Endothelial cell (in vitro differentiated cells): ENCODE data around the gene PTPRJ. TPM values are rescaled to one million over a fixed set of nuclear protein-coding genes. Genes with fewer than 3 reads are reported as not detected.
"Not testable (repeated sequence)": the region's sequence is repeated elsewhere in the genome, so short reads cannot be mapped to it uniquely, and the experiment has no call there.

Experiments used
- DNase-seq: peaks from one replicate; pipeline ENCODE4 v3.0.0; 2021; ENCODE audit warnings: low spot score
- H3K27ac Mint-ChIP-seq: one replicate; pipeline ENCODE4 v1.8.0; 2021; ENCODE audit warnings: mixed read lengths, inconsistent platforms; ENCODE audit not compliant: unreplicated experiment
- H3K27me3 Mint-ChIP-seq: one replicate; pipeline ENCODE4 v1.8.0; 2021; ENCODE audit warnings: mild to moderate bottlenecking, moderate library complexity, mixed read lengths, inconsistent platforms; ENCODE audit not compliant: unreplicated experiment
- H3K36me3 Mint-ChIP-seq: one replicate; pipeline ENCODE4 v1.8.0; 2021; ENCODE audit warnings: mild to moderate bottlenecking, low read depth, mixed read lengths, inconsistent platforms; ENCODE audit not compliant: unreplicated experiment
- H3K4me1 Mint-ChIP-seq: one replicate; pipeline ENCODE4 v1.8.0; 2021; ENCODE audit warnings: mild to moderate bottlenecking, mixed read lengths, inconsistent platforms; ENCODE audit not compliant: unreplicated experiment
- H3K4me3 Mint-ChIP-seq: one replicate; pipeline ENCODE4 v1.8.0; 2021; ENCODE audit warnings: mild to moderate bottlenecking, mixed read lengths, inconsistent platforms; ENCODE audit not compliant: unreplicated experiment
- H3K9me3 Mint-ChIP-seq: one replicate; pipeline ENCODE4 v1.8.0; 2021; ENCODE audit warnings: mixed read lengths, inconsistent platforms; ENCODE audit not compliant: unreplicated experiment
- long read RNA-seq: library from polyadenylated mRNA; unstranded; transcript quantifications from one replicate; pipeline ENCODE4 v2.0.0, GENCODE V29; 2020; ENCODE audit not compliant: unreplicated experiment
- total RNA-seq: library from RNA; stranded (reverse); fragmentation: NEBNext Ultra II Directional; extraction: Animal tissue kit (Norgen Biotek cat#: 25700); gene quantifications from one replicate; pipeline ENCODE4 v1.2.1, GENCODE V29; 2021; ENCODE audit not compliant: unreplicated experiment
- TF ChIP-seq, protein P1 (sequence below): fragments of 200-600 bp; sonication (generic); IDR thresholded peaks from one replicate; pipeline ENCODE4 v1.5.0; 2021; ENCODE audit warnings: antibody characterized with exemption; ENCODE audit not compliant: unreplicated experiment

The PTPRJ gene
- 1.6 TPM for total RNA-seq
- long read RNA-seq: 0 reads

GRCh38 chr11:47980088-47980906 is at the start of gene PTPRJ:
PTPRJ (plus strand) TSS chr11:47980559; CDS start chr11:47980913, 354 bp downstream.
- TF ChIP-seq, protein P1, sequence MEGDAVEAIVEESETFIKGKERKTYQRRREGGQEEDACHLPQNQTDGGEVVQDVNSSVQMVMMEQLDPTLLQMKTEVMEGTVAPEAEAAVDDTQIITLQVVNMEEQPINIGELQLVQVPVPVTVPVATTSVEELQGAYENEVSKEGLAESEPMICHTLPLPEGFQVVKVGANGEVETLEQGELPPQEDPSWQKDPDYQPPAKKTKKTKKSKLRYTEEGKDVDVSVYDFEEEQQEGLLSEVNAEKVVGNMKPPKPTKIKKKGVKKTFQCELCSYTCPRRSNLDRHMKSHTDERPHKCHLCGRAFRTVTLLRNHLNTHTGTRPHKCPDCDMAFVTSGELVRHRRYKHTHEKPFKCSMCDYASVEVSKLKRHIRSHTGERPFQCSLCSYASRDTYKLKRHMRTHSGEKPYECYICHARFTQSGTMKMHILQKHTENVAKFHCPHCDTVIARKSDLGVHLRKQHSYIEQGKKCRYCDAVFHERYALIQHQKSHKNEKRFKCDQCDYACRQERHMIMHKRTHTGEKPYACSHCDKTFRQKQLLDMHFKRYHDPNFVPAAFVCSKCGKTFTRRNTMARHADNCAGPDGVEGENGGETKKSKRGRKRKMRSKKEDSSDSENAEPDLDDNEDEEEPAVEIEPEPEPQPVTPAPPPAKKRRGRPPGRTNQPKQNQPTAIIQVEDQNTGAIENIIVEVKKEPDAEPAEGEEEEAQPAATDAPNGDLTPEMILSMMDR: no peak
- Mint-ChIP-seq H3K9me3 (no peaks in the 10 kb centered on the region), H3K4me3 (peak within 1 kb of the TSS; percentile 64), H3K36me3 (no peaks in the 10 kb centered on the region), H3K4me1 (peaks cover 8% of the 10 kb centered on the region), H3K27ac (no peak within 1 kb of the TSS), H3K27me3 (peaks cover 23% of the 10 kb centered on the region)
- DNase-seq: peak; percentile 41

DNA sequence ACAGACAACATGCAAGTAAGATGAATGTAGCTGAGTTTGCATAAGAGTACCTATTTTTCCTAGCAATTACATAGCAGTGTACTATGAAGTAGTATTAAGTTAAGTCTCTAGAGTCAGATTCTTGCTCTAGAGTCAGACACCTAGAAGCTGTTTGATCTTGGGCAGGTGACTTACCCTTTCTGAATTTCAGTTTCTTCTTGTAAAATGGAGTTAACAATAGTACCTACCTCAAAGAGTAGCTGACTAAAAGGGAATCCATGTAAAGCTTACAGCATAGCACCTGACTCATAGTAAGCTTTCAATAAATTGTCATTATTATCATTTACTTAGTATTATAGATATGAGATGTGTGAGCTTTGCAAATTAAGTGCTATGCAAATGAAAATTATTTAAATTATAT is 47.8 kb upstream of the PTPRJ start:
- Mint-ChIP-seq H3K27me3 (peaks cover 2% of the 10 kb centered on the region), H3K4me3 (no peak overlapping the region), H3K36me3 (no peaks in the 10 kb centered on the region), H3K4me1 (no peaks in the 10 kb centered on the region), H3K27ac (no peak overlapping the region), H3K9me3 (no peaks in the 10 kb centered on the region)
- TF ChIP-seq, protein P1: no peak
- no peak for DNase-seq

GRCh38 chr11:47933797-47934196 is 46.6 kb upstream of the PTPRJ start:
- not testable (repeated sequence) for H3K9me3 Mint-ChIP-seq, H3K27ac Mint-ChIP-seq, H3K4me1 Mint-ChIP-seq, H3K36me3 Mint-ChIP-seq, DNase-seq, H3K4me3 Mint-ChIP-seq, H3K27me3 Mint-ChIP-seq

DNA sequence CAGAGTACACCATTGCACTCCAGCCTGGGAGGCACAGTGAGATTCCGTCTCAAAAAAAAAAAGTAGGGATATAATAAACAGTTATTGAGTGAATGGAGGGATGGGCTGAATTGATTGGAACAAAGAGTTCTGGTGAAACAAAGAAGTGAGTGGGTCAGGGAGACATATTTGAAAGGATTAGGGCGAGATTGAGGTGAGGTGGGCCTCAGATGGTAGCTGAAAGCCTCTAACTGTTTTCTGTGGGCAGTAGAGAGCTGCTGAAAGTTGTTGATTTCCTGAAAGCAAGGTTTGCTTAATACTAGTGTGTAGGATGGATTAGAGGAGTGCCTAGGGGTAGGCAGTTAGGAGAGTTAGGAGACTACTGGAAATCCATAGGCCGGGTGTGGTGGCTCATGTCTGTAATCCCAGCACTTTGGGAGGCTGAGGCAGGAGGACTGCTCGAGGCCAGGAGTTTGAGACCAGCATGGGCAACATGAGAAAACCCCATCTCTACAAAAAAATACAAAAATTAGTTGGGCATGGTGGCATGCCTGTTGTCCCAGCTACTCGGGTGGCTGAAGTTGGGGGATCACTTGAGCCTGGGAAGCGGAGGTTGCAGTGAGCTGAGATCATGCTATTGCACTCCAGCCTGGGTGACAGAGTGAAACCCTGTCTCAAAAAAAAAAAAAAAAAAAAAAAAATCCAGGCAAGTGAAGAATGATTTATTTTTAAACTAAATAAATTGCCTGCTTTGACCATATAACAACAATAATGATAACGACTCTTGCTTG is 41.4 kb upstream of the PTPRJ start:
- DNase-seq: no peak
- no peaks in the 10 kb centered on the region for H3K36me3 Mint-ChIP-seq
- no peak overlapping the region for H3K4me3 Mint-ChIP-seq
- H3K27ac Mint-ChIP-seq: no peak overlapping the region
- H3K4me1 Mint-ChIP-seq: peaks cover 9% of the 10 kb centered on the region
- H3K27me3 Mint-ChIP-seq: peaks cover 13% of the 10 kb centered on the region
- TF ChIP-seq, protein P1: no peak
- no peaks in the 10 kb centered on the region for H3K9me3 Mint-ChIP-seq

DNA sequence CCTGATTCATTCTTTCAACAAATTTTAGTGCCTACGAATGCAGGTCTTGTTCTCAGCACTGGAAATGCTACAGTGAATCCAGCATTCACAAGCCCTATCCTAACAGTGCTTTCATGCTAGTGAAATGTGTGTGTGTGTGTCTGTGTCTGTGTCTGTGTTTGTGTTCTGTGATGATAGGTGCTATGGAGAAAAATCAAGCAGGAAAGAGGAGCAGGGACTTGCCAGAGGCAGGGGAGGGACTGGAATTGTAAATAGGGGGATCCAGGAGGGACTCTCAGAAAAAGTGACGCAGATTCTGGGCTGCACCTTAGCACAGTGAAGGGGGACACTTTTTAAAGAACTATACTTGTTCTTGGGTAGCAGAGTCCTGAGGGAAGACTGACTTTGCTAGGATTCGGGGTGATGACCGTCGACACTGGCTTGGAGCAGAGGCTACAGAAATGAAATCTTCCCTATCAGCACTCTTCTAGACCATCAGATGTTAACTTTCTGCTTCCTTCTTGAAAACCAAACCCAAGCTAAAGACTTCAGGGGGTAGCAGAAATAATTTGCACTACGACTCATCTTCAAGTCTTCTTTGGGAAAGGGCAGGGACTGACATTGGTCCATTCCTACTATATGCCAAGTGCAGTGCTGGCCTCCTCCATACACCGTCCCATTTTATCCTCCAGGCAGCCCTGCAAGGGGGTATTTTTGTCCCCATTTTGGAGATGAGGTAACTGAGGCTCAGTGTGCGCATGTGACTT is 39.3 kb upstream of the PTPRJ start:
- no peaks in the 10 kb centered on the region for H3K36me3 Mint-ChIP-seq
- no peak for DNase-seq
- H3K4me1 Mint-ChIP-seq: peaks cover 10% of the 10 kb centered on the region
- no peak overlapping the region for H3K27ac Mint-ChIP-seq
- H3K9me3 Mint-ChIP-seq: no peaks in the 10 kb centered on the region
- peaks cover 16% of the 10 kb centered on the region for H3K27me3 Mint-ChIP-seq
- TF ChIP-seq, protein P1: no peak
- H3K4me3 Mint-ChIP-seq: no peak overlapping the region
